Heart right ventricle (tissue), 16 donors: ENCODE measurements around the gene ZNF503. TPM values are rescaled to one million over a fixed set of nuclear protein-coding genes. Genes with fewer than 3 reads are reported as not detected.
"Not testable (repeated sequence)": the region's sequence is repeated elsewhere in the genome, so short reads cannot be mapped to it uniquely, and the experiment has no call there.

Source experiments
- ATAC-seq, 8 donors: fragments of 200-7000 bp; cut with Tn5 transposase; one replicate each; pipeline ENCODE4 v1.9.1; 2020; ENCODE audit warnings: mild to moderate bottlenecking in 8 of 8, moderate library complexity in 8 of 8, moderate number of reproducible peaks in 1 of 8
- DNase-seq, 2 donors: peaks; one replicate each; pipeline ENCODE4 v3.0.0-alpha.2; 2020
- H3K27ac ChIP-seq, 10 donors: fragments of 200-600 bp; sonication (generic) in 2 of 10; one replicate each; pipeline versions ENCODE4 v1.5.0 to v1.8.0; 2020 to 2022; ENCODE audit warnings: mild to moderate bottlenecking in 3 of 10
- H3K27me3 ChIP-seq, 7 donors: fragments of 200-600 bp; one replicate each; pipeline ENCODE4 v1.8.0; 2021 to 2022; ENCODE audit warnings: mild to moderate bottlenecking in 2 of 7
- H3K36me3 ChIP-seq, 9 donors: fragments of 200-600 bp; sonication (generic) in 1 of 9; one replicate each; pipeline versions ENCODE4 v1.5.0 to v1.8.0; 2020 to 2022; ENCODE audit warnings: mild to moderate bottlenecking in 2 of 9
- H3K4me1 ChIP-seq, 9 donors: fragments of 200-600 bp; sonication (generic) in 1 of 9; one replicate each; pipeline versions ENCODE4 v1.5.0 to v1.8.0; 2020 to 2022; ENCODE audit warnings: mild to moderate bottlenecking in 4 of 9
- H3K4me3 ChIP-seq, 10 donors: fragments of 200-600 bp; sonication (generic) in 2 of 10; one replicate each; pipeline versions ENCODE4 v1.5.0 to v1.8.0; 2020 to 2022; ENCODE audit warnings: mild to moderate bottlenecking in 7 of 10, moderate library complexity in 2 of 10
- H3K9me3 ChIP-seq, 11 donors: fragments of 200-600 bp in 10 of 11; sonication (generic) in 2 of 11; one replicate each; pipeline versions ENCODE4 v1.5.0 to v1.8.0; 2013 to 2022; ENCODE audit warnings: mild to moderate bottlenecking in 2 of 11, control low read depth in 1 of 11, moderate library complexity in 1 of 11
- WGBS, 2 donors: extraction: QIAGEN DNeasy Blood & Tissue Kit; methylation state at CpG; one replicate each; pipeline ENCODE4 v1.1.7; 2013; ENCODE audit warnings: inconsistent platforms in 1 of 2; 5-methylcytosine and 5-hydroxymethylcytosine counted together
- intact Hi-C, 10 donors: fragments of 100-400 bp; cut with DNase I; formaldehyde crosslinking; loops; one replicate each; pipeline versions ENCODE4 v1.11.1 to v1.14.2; 2022
- polyA plus RNA-seq, 2 donors: library from polyadenylated mRNA; stranded (reverse); fragments of 200-250 nt; gene quantifications; one replicate each; pipeline ENCODE4 v1.2.3, GENCODE V29; 2013
- total RNA-seq, 10 donors: library from RNA; stranded (reverse); fragmentation: NEBNext Ultra II Directional in 3 of 10; extraction: Animal tissue kit (Norgen Biotek cat#: 25700) in 3 of 10; gene quantifications; one replicate each; pipeline versions ENCODE4 v1.2.1 to v1.2.4, GENCODE V29; 2021 to 2023
- TF ChIP-seq, protein P1 (sequence below), 9 donors: fragments of 200-600 bp; sonication (generic) in 2 of 9; IDR thresholded peaks; one replicate each; pipeline versions ENCODE4 v1.5.0 to v1.8.0; 2021 to 2022; ENCODE audit warnings: antibody characterized with exemption in 9 of 9, mild to moderate bottlenecking in 5 of 9, moderate library complexity in 1 of 9
- donor health status: Arrhythmogenic right ventricular cardiomyopathy.
- donor health status: ischemic (EF 13 %, LVEDD 7.1; RV severe dilation, severe dysfunction).
- donor health status: healthy with polysubstance abuse.
- donor health status: DM: no; HTN: yes; CAD: no.
- donor health status: DM: no; HTN: no; CAD: no.
- donor health status: ischemic (EF 25% LVEDD 6.9; RV normal size, moderate dysfunction).
- donor health status: ischemic (EF 25% LVEDD 5.7; RV mildly dilated, moderate dysfunction).
- donor health status: healthy.
- donor health status: DM: yes; HTN: yes; CAD: no.
- donor health status: Ischemic cardiomyopathy.
- donor health status: ischemic (EF 35%, LVEDD 5.7; RV mildly dilated, moderate dysfunction).
- donor health status: nonischemic (EF 11% LVEDD 7.7; RV severe dilation, severe dysfunction).
- donor health status: DM: yes; HTN: yes; CAD: no.
- donor health status: PGD.
- donor health status: ischemic (EF 29% LVEDD 5.4; RV normal size, mild dysfunction).
- donor health status: nonischemic (EF 23%, LVEDD 6.1; RV moderate dilation, normal function).

Gene ZNF503
- total and polyA plus RNA-seq, 12 donors = 2.5 to 9.7 (median 4.5) TPM

DNA sequence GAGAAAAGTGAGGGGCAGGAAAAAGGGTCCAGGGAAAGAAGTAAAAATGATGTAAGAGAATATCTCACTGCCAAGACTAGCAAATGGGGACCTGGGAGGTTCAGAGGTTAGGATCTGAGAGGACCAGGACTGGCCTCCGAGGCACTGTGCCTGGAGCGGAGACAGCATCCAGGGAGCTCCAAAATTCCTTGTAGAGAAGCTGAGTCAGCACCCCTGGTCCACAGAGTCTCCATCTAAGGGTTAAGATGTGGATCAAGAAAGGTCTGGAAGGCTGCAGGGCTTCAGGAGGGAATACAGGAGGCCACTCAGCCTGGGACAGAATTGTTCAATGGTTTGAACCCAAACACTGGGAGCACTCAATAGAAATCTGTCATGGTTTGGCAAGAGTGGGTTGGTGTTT lies 30.6 kb downstream of the ZNF503 start:
- Histone ChIP-seq H3K4me3 (no peak overlapping the region), H3K9me3 (peaks cover 0 to 15% (median 0%) of the 10 kb centered on the region in 11 donors), H3K27ac (no peak overlapping the region), H3K36me3 (no peaks in the 10 kb centered on the region), H3K4me1 (peaks cover 0 to under 1% (median 0%) of the 10 kb centered on the region in 9 donors), H3K27me3 (peaks cover 0 to 3% (median 0%) of the 10 kb centered on the region in 7 donors)
- DNase-seq (no peak), ATAC-seq (no peak)
- intact Hi-C loops = no loop called here
- WGBS, 2 donors = 89 to 100% methylated on average over 2 of the region's 2 CpGs
- TF ChIP-seq, protein P1, sequence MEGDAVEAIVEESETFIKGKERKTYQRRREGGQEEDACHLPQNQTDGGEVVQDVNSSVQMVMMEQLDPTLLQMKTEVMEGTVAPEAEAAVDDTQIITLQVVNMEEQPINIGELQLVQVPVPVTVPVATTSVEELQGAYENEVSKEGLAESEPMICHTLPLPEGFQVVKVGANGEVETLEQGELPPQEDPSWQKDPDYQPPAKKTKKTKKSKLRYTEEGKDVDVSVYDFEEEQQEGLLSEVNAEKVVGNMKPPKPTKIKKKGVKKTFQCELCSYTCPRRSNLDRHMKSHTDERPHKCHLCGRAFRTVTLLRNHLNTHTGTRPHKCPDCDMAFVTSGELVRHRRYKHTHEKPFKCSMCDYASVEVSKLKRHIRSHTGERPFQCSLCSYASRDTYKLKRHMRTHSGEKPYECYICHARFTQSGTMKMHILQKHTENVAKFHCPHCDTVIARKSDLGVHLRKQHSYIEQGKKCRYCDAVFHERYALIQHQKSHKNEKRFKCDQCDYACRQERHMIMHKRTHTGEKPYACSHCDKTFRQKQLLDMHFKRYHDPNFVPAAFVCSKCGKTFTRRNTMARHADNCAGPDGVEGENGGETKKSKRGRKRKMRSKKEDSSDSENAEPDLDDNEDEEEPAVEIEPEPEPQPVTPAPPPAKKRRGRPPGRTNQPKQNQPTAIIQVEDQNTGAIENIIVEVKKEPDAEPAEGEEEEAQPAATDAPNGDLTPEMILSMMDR (IDR thresholded peaks at IDR 0.05) = no peak

DNA sequence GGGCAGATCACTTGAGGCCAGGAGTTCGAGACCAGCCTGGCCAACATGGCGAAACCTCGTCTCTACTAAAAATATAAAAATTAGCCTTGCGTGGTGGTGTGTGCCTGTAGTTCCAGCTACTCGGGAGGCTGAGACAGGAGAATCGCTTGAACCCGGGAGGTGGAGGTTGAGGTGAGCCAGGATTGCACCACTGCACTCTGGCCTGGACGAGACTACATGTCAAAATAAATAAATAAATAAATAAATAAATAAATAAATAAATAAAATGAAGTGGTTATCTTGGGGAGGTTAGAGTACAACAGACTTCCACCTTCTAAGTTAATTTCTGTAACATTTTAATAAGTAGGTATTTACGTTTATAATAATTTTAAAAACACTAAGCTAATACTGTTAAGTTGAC lies 31.7 kb downstream of the ZNF503 start:
- H3K4me3 ChIP-seq, intact Hi-C loops, ATAC-seq, DNase-seq, H3K27me3 ChIP-seq, H3K27ac ChIP-seq, H3K36me3 ChIP-seq, H3K4me1 ChIP-seq: not testable (repeated sequence)
- 94 to 98% methylated on average over 9 of the region's 9 CpGs for WGBS, 2 donors
- peaks cover 0 to 15% (median 0%) of the 10 kb centered on the region in 11 donors for H3K9me3 ChIP-seq

DNA sequence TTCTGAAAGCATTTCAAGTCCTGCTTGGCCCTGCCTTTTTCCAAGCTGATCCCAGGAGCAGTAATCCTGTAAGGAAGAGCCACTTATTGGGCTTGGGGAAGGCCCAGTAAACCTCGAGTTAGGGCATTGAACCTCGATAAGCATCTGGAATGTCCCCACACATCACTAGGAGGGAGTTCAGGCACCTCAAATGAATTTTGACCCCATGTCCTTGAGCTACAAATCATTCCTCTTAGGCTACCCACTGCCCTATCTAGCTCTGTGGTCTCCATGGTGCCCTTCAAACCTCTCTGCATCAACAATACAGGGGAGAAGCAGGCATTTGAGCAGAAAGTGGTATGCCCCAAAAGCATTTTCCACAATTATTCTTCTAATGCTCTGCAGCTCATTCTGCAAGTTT lies 33.7 kb downstream of the ZNF503 start:
- Histone ChIP-seq H3K4me1 (no peaks in the 10 kb centered on the region), H3K36me3 (no peaks in the 10 kb centered on the region), H3K4me3 (no peak overlapping the region), H3K27me3 (peaks cover 0 to 3% (median 0%) of the 10 kb centered on the region in 7 donors), H3K27ac (no peak overlapping the region), H3K9me3 (peaks cover 0 to 15% (median 0%) of the 10 kb centered on the region in 11 donors)
- no peak for ATAC-seq
- DNase-seq = no peak
- intact Hi-C loops = no loop called here
- 87 to 89% methylated on average over 2 of the region's 2 CpGs for WGBS, 2 donors
- TF ChIP-seq, protein P1 (IDR thresholded peaks at IDR 0.05) = no peak

DNA sequence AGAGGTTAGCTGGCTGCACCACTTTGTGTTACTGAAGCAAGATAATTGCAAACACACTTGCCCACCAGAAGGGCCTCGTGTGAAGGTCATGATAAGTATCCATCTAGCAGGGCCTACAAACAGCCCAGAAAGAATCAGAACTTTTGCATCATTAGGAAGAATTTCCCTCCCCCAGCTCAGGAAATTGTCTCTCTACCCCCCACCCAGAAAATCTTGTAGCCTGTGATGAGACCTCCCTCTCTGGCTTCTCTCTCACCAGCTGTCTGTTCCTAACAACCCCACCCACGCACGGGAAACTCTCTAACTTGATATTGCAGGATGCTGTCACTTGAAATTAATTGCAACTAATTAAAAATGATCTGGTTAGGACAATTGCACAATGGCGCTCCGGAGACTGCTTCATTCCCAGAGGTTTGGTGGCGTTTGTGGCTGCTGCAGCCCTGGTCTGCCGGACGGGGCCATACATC lies 34.5 kb downstream of the ZNF503 start:
- Histone ChIP-seq H3K36me3 (no peaks in the 10 kb centered on the region), H3K4me1 (no peaks in the 10 kb centered on the region), H3K27ac (no peak overlapping the region), H3K9me3 (peaks cover 0 to 15% (median 0%) of the 10 kb centered on the region in 11 donors), H3K4me3 (no peak overlapping the region), H3K27me3 (peaks cover 0 to 3% (median 0%) of the 10 kb centered on the region in 7 donors)
- ATAC-seq (no peak), DNase-seq (no peak)
- intact Hi-C loops = no loop called here
- TF ChIP-seq, protein P1 (IDR thresholded peaks at IDR 0.05) = no peak
- 62 to 63% methylated on average over 8 of the region's 8 CpGs for WGBS, 2 donors

DNA sequence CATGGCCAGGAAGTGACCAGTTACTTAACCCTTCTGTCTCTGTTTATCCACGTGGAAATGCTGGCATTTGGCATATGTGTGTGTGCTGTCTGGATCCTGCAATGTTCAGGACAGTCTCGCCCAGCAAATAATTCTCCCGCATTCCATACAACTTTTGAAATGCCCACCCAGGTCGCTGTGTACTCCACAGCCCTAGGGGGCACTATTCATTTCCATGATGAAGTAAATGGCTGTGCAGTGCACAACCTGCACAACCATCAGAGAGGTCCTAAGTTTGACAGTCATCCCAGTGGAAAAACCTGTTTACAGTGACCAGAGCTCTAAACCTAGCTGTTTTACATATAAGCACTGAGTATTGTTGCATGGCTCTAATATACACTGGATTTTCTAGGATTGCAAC lies 38.1 kb downstream of the ZNF503 start:
- H3K36me3 ChIP-seq = no peaks in the 10 kb centered on the region
- no peak for ATAC-seq
- 84 to 94% methylated on average over 4 of the region's 4 CpGs for WGBS, 2 donors

DNA sequence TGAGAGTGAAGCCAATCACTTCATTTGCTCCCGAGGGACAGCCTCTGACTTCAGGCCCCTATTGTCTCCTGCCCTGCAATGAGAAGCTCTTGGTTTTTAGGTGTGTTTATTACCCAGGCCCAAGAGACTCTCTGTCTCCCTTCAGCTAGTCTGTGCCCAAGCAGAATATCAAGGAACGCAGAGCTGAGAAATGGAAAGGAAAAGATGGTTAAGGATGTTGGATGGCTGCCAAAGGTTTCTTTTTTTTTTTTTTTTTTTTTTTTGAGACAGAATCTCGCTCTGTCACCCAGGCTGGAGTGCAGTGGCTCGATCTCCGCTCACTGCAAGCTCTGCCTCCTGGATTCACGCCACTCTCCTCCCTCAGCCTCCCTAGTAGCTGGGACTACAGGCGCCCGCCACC lies 41.7 kb downstream of the ZNF503 start:
- Histone ChIP-seq H3K4me1 (peaks cover 0 to 11% (median 0%) of the 10 kb centered on the region in 9 donors), H3K9me3 (peaks cover 0 to 12% (median 0%) of the 10 kb centered on the region in 11 donors)
- intact Hi-C loops, H3K36me3 ChIP-seq, DNase-seq, H3K27ac ChIP-seq, ATAC-seq, H3K4me3 ChIP-seq, H3K27me3 ChIP-seq: not testable (repeated sequence)
- 79 to 83% methylated on average over 7 to 8 of the region's 8 CpGs for WGBS, 2 donors

More for the DNA sequence above, 38.1 kb downstream of the ZNF503 start:
- Histone ChIP-seq H3K27ac (no peak overlapping the region), H3K4me1 (peaks cover 0 to 11% (median 0%) of the 10 kb centered on the region in 9 donors), H3K27me3 (no peaks in the 10 kb centered on the region), H3K9me3 (peaks cover 0 to 1% (median 0%) of the 10 kb centered on the region in 11 donors), H3K4me3 (no peak overlapping the region)
- no peak for DNase-seq
- TF ChIP-seq, protein P1 (IDR thresholded peaks at IDR 0.05) = no peak
- intact Hi-C loops = no loop called here
